Stomach (tissue), 4 donors: ENCODE data around the gene DBX2.

Source experiments
- CTCF ChIP-seq, 7 experiments: fragments of 450-650 bp in 4 of 7; fragments of 200-600 bp in 3 of 7; sonication (generic) in 3 of 7; IDR thresholded peaks; one replicate each; pipeline ENCODE4 v1.5.1; 2016 to 2019; ENCODE audit warnings: antibody characterized with exemption in 7 of 7, control low read depth in 2 of 7, mild to moderate bottlenecking in 1 of 7
- POLR2A ChIP-seq, 4 donors: fragments of 450-650 bp; IDR thresholded peaks; one replicate each; pipeline ENCODE4 v1.6.1; 2016; ENCODE audit warnings: antibody characterized with exemption in 4 of 4, control low read depth in 2 of 4, mild to moderate bottlenecking in 1 of 4, moderate library complexity in 1 of 4

GRCh38 chr12:45010059-45010458, 40.8 kb downstream of the DBX2 start:
- TF ChIP-seq CTCF (IDR thresholded peaks at IDR 0.05) (no peak), POLR2A (IDR thresholded peaks at IDR 0.05) (no peak)
